GM21367 (cell line): Measurements from ENCODE around the gene BLTP3B.
"Not testable (repeated sequence)": the region's sequence is repeated elsewhere in the genome, so short reads cannot be mapped to it uniquely, and the experiment has no call there.

Experiments
- ATAC-seq: cut with Tn5 transposase; IDR thresholded peaks from one replicate; pipeline ENCODE4 v1.9.1; 2021; ENCODE audit not compliant: unreplicated experiment

BLTP3B gene

GRCh38 chr12:100142851-100143559, at the start of gene BLTP3B:
Gene BLTP3B (minus strand): TSS chr12:100142874. CDS start chr12:100142635, 239 bp downstream.
- peak; percentile 54 for ATAC-seq

GRCh38 chr12:100189636-100190394, 47.1 kb upstream of the BLTP3B start:
- ATAC-seq, result no peak

- not testable (repeated sequence) for ATAC-seq
Observed at GRCh38 chr12:100188888-100189635, 46.4 kb upstream of the BLTP3B start.

- ATAC-seq, result no peak
Observed at GRCh38 chr12:100187857-100188519, 45.3 kb upstream of the BLTP3B start.

- ATAC-seq, result no peak
Observed at GRCh38 chr12:100187068-100187467, 44.4 kb upstream of the BLTP3B start.

GRCh38 chr12:100186071-100186470, 43.4 kb upstream of the BLTP3B start:
- ATAC-seq, result no peak

- peak; percentile 69 for ATAC-seq
Observed at GRCh38 chr12:100185361-100185894, 42.8 kb upstream of the BLTP3B start.

- no peak for ATAC-seq
Observed at GRCh38 chr12:100184549-100185145, 42.0 kb upstream of the BLTP3B start.

GRCh38 chr12:100179252-100179651, 36.6 kb upstream of the BLTP3B start:
- no peak for ATAC-seq

GRCh38 chr12:100176493-100176892, 33.8 kb upstream of the BLTP3B start:
- not testable (repeated sequence) for ATAC-seq

GRCh38 chr12:100174495-100174894, 31.8 kb upstream of the BLTP3B start:
- no peak for ATAC-seq

GRCh38 chr12:100173111-100173510, 30.4 kb upstream of the BLTP3B start:
- ATAC-seq, result no peak

- ATAC-seq, result no peak
Observed at GRCh38 chr12:100171248-100171647, 28.6 kb upstream of the BLTP3B start.

- ATAC-seq, result no peak
Observed at GRCh38 chr12:100170313-100170858, 27.7 kb upstream of the BLTP3B start.

GRCh38 chr12:100169345-100169744, 26.7 kb upstream of the BLTP3B start:
- ATAC-seq, result no peak

- no peak for ATAC-seq
Observed at GRCh38 chr12:100168562-100168961, 25.9 kb upstream of the BLTP3B start.

GRCh38 chr12:100166232-100166631, 23.6 kb upstream of the BLTP3B start:
- no peak for ATAC-seq

GRCh38 chr12:100165356-100165755, 22.7 kb upstream of the BLTP3B start:
- no peak for ATAC-seq

GRCh38 chr12:100164153-100164704, 21.6 kb upstream of the BLTP3B start:
- no peak for ATAC-seq
